Pons (tissue), 1 donor: ENCODE data around the gene HSFX1.
"Not testable (repeated sequence)": the region's sequence is repeated elsewhere in the genome, so short reads cannot be mapped to it uniquely, and the experiment has no call there.

ENCODE experiments used
- DNase-seq: peaks from one replicate; pipeline ENCODE4 v3.0.0-alpha.2; 2016; ENCODE audit warnings: low spot score

Gene HSFX1

GRCh38 chrX:149773768-149774167 lies at the start of gene HSFX1:
HSFX1 (plus strand) TSS chrX:149774068; CDS start chrX:149774682, 614 bp downstream.
- not testable (repeated sequence) for DNase-seq

DNA sequence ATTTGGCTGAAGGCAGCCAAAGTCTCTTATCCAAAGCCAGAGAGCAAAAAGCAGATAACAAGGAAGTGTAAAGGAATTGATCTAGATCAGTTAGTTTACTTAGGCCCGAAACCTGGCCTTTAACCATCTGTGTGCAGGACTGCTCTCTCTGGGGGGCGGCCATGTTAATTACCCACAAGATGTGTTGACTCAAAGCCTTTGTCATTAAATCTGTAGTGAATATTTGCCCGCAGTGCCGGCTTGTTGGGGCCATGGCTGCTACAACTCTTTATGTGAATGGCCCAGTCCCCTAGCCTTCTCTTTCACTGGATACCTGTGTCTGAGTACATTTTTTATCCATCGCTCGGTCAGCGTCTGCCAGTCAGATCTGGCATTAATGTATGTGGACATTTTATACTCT lies 46.6 kb upstream of the HSFX1 start:
- not testable (repeated sequence) for DNase-seq

- not testable (repeated sequence) for DNase-seq
Observed at GRCh38 chrX:149742269-149742668, 31.6 kb upstream of the HSFX1 start.

DNA sequence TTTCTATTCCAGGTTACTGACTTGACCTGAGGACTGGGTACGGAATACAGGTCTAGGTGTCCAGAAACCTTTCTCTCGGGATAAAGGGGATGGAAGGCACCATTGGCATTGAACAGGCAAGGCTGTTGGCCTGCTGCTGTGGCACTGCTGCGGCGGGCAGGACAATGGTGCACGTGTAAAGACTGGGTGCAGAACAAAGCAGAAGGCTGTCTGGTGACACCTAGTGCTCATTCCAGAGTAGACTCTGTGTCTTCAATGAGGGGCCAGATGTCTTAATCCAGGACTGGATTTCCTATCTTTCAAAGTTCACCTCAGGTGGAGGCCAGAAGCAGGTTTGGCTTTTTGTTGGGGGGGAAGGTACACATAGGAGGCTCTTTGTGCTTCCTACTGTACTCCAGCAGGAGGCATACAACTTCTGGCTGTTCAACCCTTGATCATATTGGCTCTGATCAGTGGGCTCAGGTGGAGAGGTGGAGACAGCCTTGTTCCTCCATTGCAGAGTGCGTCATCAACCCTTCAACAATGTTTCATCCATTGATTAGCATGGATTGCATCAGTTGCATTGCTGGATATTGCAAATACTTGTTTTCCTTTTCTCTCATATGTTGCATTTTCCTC lies 27.4 kb upstream of the HSFX1 start:
- DNase-seq: not testable (repeated sequence)

- DNase-seq: no peak
Observed at GRCh38 chrX:149757206-149758067, 16.4 kb upstream of the HSFX1 start.

GRCh38 chrX:149758068-149758714 lies 15.7 kb upstream of the HSFX1 start:
- DNase-seq: no peak

DNA sequence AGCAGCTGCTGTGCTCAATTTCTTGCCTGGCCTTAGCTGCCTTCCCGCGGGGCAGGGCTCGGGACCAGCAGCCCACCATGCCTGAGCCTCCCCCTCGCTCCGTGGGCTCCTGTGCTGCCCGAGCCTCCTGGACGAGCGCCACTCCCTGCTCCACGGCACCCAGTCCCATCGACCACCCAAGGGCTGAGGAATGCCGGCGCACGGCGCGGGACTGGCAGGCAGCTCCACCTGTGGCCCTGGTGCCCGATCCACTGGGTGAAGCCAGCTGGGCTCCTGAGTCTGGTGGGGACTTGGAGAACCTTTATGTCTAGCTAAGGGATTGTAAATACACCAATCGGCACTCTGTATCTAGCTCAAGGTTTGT lies 15.2 kb upstream of the HSFX1 start:
- not testable (repeated sequence) for DNase-seq

GRCh38 chrX:149759824-149760223 lies 14.0 kb upstream of the HSFX1 start:
- no peak for DNase-seq

DNA sequence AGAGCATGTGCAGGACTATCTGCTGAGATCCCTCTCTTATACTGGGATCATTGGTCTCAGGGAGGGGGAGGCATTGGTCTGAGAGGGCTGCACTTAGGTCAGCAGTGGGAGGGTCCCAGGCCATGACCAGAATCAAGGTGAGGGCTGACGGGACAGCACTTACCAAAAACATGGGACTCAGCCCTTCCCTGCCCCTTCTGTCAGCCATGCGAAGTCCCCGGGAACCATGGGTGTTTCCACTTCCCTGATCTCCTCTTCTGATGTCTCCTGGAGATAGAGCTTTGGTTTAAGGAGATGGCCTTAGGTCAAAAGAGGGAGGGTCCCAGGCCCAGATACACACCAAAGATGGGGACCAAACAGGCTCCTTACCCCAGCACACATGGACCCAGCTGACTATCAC lies 12.9 kb upstream of the HSFX1 start:
- no peak for DNase-seq

- DNase-seq: not testable (repeated sequence)
Observed at GRCh38 chrX:149761858-149762674, 11.8 kb upstream of the HSFX1 start.

GRCh38 chrX:149762696-149763614 lies 10.9 kb upstream of the HSFX1 start:
- no peak for DNase-seq

GRCh38 chrX:149770344-149770743 lies 3.5 kb upstream of the HSFX1 start:
- DNase-seq: not testable (repeated sequence)

GRCh38 chrX:149773026-149773425 lies 842 bp upstream of the HSFX1 start:
- not testable (repeated sequence) for DNase-seq

GRCh38 chrX:149777999-149778398 lies 4.1 kb downstream of the HSFX1 start:
- DNase-seq: not testable (repeated sequence)

GRCh38 chrX:149781727-149782126 lies 7.9 kb downstream of the HSFX1 start, which contains the start of gene MAGEA9:
MAGEA9 (plus strand) TSS chrX:149781930; CDS start chrX:149786211, 4,281 bp downstream.
- DNase-seq: not testable (repeated sequence)

- DNase-seq: not testable (repeated sequence)
Observed at GRCh38 chrX:149795531-149795930, 21.7 kb downstream of the HSFX1 start.

DNA sequence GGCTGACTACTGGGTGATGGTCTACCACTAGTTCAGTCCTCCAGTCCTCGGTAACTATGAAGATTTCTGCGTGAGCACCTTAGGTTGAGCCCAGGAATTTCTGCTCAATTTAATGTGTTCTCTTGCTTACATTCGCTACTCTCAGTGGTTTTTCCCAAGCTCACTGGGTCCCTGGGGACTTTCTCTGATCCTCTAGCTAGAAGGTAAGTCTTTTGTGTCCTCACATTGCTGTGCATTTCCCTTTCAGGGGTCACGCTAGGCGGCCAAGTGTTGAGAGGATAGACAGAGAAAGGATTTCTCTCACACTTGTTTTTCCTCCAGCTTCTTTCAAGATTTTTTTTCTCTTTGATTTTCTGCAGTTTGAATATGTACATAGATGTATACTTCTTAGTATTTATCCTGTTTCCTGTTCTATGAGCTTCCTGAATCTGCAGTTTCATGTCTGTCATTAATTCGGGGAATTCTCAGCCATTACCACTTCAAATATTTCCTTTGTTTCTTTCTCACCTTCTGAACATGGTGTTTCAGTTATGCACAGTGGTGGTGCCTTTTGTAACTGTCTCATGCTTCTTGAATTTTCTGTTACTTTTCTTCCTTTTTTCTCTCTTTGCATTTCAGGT lies 25.3 kb downstream of the HSFX1 start:
- no peak for DNase-seq

DNA sequence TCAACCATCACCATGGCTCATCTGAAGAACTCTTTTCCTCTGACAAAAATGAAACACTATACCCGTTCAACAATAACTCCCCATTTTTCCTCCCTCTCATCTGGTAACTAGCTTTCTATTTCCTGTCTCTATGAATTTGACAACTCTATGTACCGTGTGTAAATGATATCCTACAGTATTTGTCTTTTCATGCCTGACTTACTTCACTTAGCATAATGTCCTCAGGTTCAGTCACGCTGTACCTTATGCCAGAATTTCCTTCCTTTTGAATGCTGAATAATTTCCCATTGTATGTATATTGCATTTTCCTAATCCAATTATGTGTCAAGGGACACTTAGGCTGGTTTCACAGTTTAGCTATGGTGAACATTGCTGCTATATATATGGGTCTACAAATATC lies 26.1 kb downstream of the HSFX1 start:
- DNase-seq: no peak

DNA sequence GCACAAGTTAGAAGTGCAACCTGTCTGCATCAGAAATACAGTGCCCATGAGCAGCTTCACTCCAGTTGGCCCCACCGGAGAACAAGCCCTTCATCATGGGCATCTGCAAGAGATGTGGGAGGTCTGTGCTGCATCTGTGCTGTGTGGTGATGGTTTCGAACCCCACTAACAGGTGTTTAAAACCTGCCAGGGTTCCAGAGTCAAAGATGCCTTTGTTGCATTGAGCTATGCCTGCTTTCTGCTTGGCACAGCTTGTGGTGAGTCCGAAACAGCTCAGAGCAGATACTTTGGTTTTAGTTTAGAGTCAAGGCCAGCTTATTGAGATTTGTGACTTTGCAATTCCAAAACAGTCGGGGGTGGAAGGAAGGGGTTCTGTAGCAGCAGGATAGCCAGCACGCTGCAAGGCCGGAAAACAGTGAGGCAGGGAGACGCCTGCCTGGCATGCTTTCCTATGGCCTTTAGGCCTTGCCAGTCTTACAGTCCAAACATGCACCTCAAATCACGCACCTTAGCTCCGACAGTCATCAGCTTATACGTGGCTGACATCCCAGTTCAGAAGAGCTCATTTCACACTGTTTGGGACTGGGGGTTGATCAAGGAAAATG lies 29.7 kb downstream of the HSFX1 start:
- DNase-seq: no peak

GRCh38 chrX:149804102-149804501 lies 30.2 kb downstream of the HSFX1 start:
- no peak for DNase-seq
